PC-3 (cell line): ENCODE data around the gene RAB7B. TPM values are rescaled to one million over a fixed set of nuclear protein-coding genes. Genes with fewer than 3 reads are reported as not detected.
"Not testable (repeated sequence)": the region's sequence is repeated elsewhere in the genome, so short reads cannot be mapped to it uniquely, and the experiment has no call there.

Experiments used
- ATAC-seq: fragments of 200-7000 bp; cut with Tn5 transposase; 2 replicates; pipeline ENCODE4 v1.9.1; 2020; ENCODE audit warnings: mild to moderate bottlenecking, moderate library complexity
- Bru-seq: library from RNA; stranded (reverse); fragments of 400-500 nt; gene quantifications from one replicate; lab custom pipeline; 2021; lab: Mats Ljungman, UMichigan
- BruChase-seq, 2 experiments: library from RNA; stranded (reverse); fragments of 400-500 nt; gene quantifications; one replicate each; lab custom pipeline; 2021; lab: Mats Ljungman, UMichigan
- BruUV-seq: library from RNA; stranded (reverse); fragments of 400-500 nt; replicated peaks from 2 replicates; lab custom pipeline; 2021; lab: Mats Ljungman, UMichigan
- CTCF ChIA-PET: fragments of 300-600 bp; sonication (Branson Sonifier 250); formaldehyde crosslinking; loops from one replicate; lab custom pipeline; 2022; ENCODE audit warnings: antibody characterized with exemption; lab: Charles Lee
- POLR2A ChIA-PET: fragments of 300-600 bp; sonication (Branson Sonifier 250); formaldehyde crosslinking; loops from one replicate; lab custom pipeline; 2022; ENCODE audit warnings: antibody characterized with exemption; ENCODE audit not compliant: unreplicated experiment; lab: Charles Lee
- DNase-seq: peaks from one replicate; pipeline ENCODE4 v3.0.0-alpha.2; 2015
- H2AFZ ChIP-seq: fragments of 300-600 bp; sonication (generic); 2 replicates; pipeline ENCODE4 v1.6.0; 2016; ENCODE audit warnings: antibody characterized with exemption, low read length
- H3F3A ChIP-seq: fragments of 300-600 bp; sonication (generic); one replicate; pipeline ENCODE4 v1.6.0; 2017; ENCODE audit warnings: antibody characterized with exemption, low read length, control low read depth, mild to moderate bottlenecking; ENCODE audit not compliant: unreplicated experiment
- H3K27ac ChIP-seq: fragments of 300-600 bp; sonication (generic); 2 replicates; pipeline ENCODE4 v1.5.1; 2016; ENCODE audit warnings: mild to moderate bottlenecking, low read length
- H3K27me3 ChIP-seq: fragments of 300-600 bp; sonication (generic); 2 replicates; pipeline ENCODE4 v1.6.1; 2016; ENCODE audit warnings: low read length, mixed read lengths
- H3K36me3 ChIP-seq: fragments of 300-600 bp; sonication (generic); 2 replicates; pipeline ENCODE4 v1.6.1; 2016; ENCODE audit warnings: low read depth, mixed run types, low read length, mixed read lengths
- H3K4me1 ChIP-seq: fragments of 300-600 bp; sonication (generic); 2 replicates; pipeline ENCODE4 v1.5.1; 2016; ENCODE audit warnings: low read length; ENCODE audit not compliant: insufficient read depth
- H3K4me2 ChIP-seq: fragments of 300-600 bp; sonication (generic); 2 replicates; pipeline ENCODE4 v1.6.0; 2016; ENCODE audit warnings: low read length
- H3K4me3 ChIP-seq: fragments of 300-600 bp; sonication (generic); 2 replicates; pipeline ENCODE4 v1.5.1; 2016; ENCODE audit warnings: mild to moderate bottlenecking, low read length, mixed read lengths
- H3K79me2 ChIP-seq: fragments of 300-600 bp; sonication (generic); 2 replicates; pipeline ENCODE4 v1.6.1; 2017; ENCODE audit warnings: low read length, mixed read lengths
- H3K9ac ChIP-seq: fragments of 300-600 bp; sonication (generic); 2 replicates; pipeline ENCODE4 v1.6.0; 2016; ENCODE audit warnings: mild to moderate bottlenecking, low read length
- H3K9me2 ChIP-seq: fragments of 300-600 bp; sonication (generic); replicated peaks from 2 replicates; pipeline ENCODE4 v1.6.1; 2016; ENCODE audit warnings: mixed run types, low read length, mixed read lengths
- H3K9me3 ChIP-seq: fragments of 300-600 bp; sonication (generic); 2 replicates; pipeline ENCODE4 v1.6.1; 2016; ENCODE audit warnings: low read length, mixed read lengths
- H4K20me1 ChIP-seq: fragments of 300-600 bp; sonication (generic); 2 replicates; pipeline ENCODE4 v1.6.1; 2016; ENCODE audit warnings: low read length, mixed read lengths
- CTCF ChIP-seq: fragments of 300-600 bp; sonication (generic); conservative IDR thresholded peaks from 2 replicates; pipeline ENCODE4 v1.5.1; 2017; ENCODE audit warnings: antibody characterized with exemption, low read depth, mild to moderate bottlenecking, low read length
- EZH2 ChIP-seq: fragments of 300-600 bp; sonication (generic); IDR thresholded peaks from one replicate; pipeline ENCODE4 v1.6.1; 2017; ENCODE audit warnings: antibody characterized with exemption, mild to moderate bottlenecking, low read length; ENCODE audit not compliant: unreplicated experiment
- EZH2phosphoT487 ChIP-seq: fragments of 300-600 bp; sonication (generic); IDR thresholded peaks from 2 replicates; pipeline ENCODE4 v1.6.1; 2018; ENCODE audit warnings: mild to moderate bottlenecking, antibody characterized with exemption, low read length, borderline replicate concordance
- intact Hi-C: fragments of 100-400 bp; cut with micrococcal nuclease; formaldehyde crosslinking; loops from 2 replicates; pipeline ENCODE4 v1.9.0; 2023
- long read RNA-seq: library from polyadenylated mRNA; unstranded; transcript quantifications from one replicate; pipeline ENCODE4 v2.0.0, GENCODE V29; 2021; ENCODE audit not compliant: unreplicated experiment
- total RNA-seq: library from RNA; depleted of rRNA; stranded (reverse); fragments of >200 nt; gene quantifications from 2 replicates; pipeline ENCODE4 v1.2.3, GENCODE V29; 2014; rRNA removed

The RAB7B gene
- total RNA-seq = not detected in 2 replicates
- Bru-seq, nascent RNA = not detected
- BruChase-seq, experiment 1, labeled RNA remaining after a 6-hour chase = not detected
- not detected for BruChase-seq, experiment 2, labeled RNA remaining after a 2-hour chase
- long read RNA-seq = 0 reads

GRCh38 chr1:206002871-206003801 lies at the start of gene RAB7B:
Gene RAB7B, minus strand, starts transcription at chr1:206003395. Its CDS starts 9,260 bp downstream, at chr1:205994135.
- H3K9ac ChIP-seq = no peak within 1 kb of the TSS
- no peaks in the 10 kb centered on the region for H3K79me2 ChIP-seq
- H3K36me3 ChIP-seq = no peaks in the 10 kb centered on the region
- intact Hi-C loops = no loop called here
- H3K27ac ChIP-seq = no peak within 1 kb of the TSS
- DNase-seq = peak; percentile 41
- no peak within 1 kb of the TSS for H3K4me3 ChIP-seq
- H3K4me2 ChIP-seq = no peak within 1 kb of the TSS
- ATAC-seq = 0 out of 2 replicates have a peak, but pooled peaks have one; percentile 10
- no peaks in the 10 kb centered on the region for H4K20me1 ChIP-seq
- no peak for TF ChIP-seq CTCF
- TF ChIP-seq EZH2 = no peak
- TF ChIP-seq EZH2phosphoT487 = no peak
- H3K27me3 ChIP-seq = no peaks in the 10 kb centered on the region
- CTCF ChIA-PET = no interaction called here
- H3K4me1 ChIP-seq = peaks cover 19% of the 10 kb centered on the region
- no peak within 1 kb of the TSS for H2AFZ ChIP-seq
- no TSS peak for BruUV-seq
- no peaks in the 10 kb centered on the region for H3K9me3 ChIP-seq
- no peaks in the 10 kb centered on the region for H3F3A ChIP-seq
- H3K9me2 ChIP-seq = no peaks in the 10 kb centered on the region
- POLR2A ChIA-PET = no interaction called here

GRCh38 chr1:206052231-206052865 lies 49.2 kb upstream of the RAB7B start:
- intact Hi-C loops, H3K9me3 ChIP-seq, POLR2A ChIA-PET, H3K9me2 ChIP-seq, DNase-seq, ATAC-seq, H3K9ac ChIP-seq, H2AFZ ChIP-seq, BruUV-seq, H3F3A ChIP-seq, CTCF ChIA-PET, H4K20me1 ChIP-seq, H3K4me3 ChIP-seq, H3K4me2 ChIP-seq, H3K27ac ChIP-seq, H3K79me2 ChIP-seq, H3K36me3 ChIP-seq, H3K4me1 ChIP-seq: not testable (repeated sequence)
- peaks cover 33% of the 10 kb centered on the region for H3K27me3 ChIP-seq

- CTCF ChIA-PET = no interaction called here
- Histone ChIP-seq H3F3A (no peaks in the 10 kb centered on the region), H3K27me3 (peaks cover 34% of the 10 kb centered on the region), H3K27ac (no peak overlapping the region), H3K4me1 (no peaks in the 10 kb centered on the region), H3K36me3 (no peaks in the 10 kb centered on the region), H4K20me1 (no peaks in the 10 kb centered on the region), H3K9me2 (no peaks in the 10 kb centered on the region), H3K4me2 (no peak overlapping the region), H3K79me2 (no peaks in the 10 kb centered on the region), H2AFZ (no peak overlapping the region), H3K9me3 (no peaks in the 10 kb centered on the region), H3K4me3 (no peak overlapping the region), H3K9ac (no peak overlapping the region)
- intact Hi-C loops = no loop called here
- TF ChIP-seq EZH2phosphoT487 = no peak
- no peak for TF ChIP-seq CTCF
- TF ChIP-seq EZH2 = no peak
- BruUV-seq = no TSS peak
- peak; percentile 13 for DNase-seq
- POLR2A ChIA-PET = no interaction called here
- no peak for ATAC-seq
Measured at GRCh38 chr1:206050655-206051235, 47.5 kb upstream of the RAB7B start.
